Stomach smooth muscle (tissue), 2 donors: ENCODE data around the gene SLCO2B1.

Source experiments
- H3K27ac ChIP-seq: one replicate; pipeline ENCODE4 v1.7.0; 2013; ENCODE audit warnings: mild to moderate bottlenecking, low read length, inconsistent platforms
- H3K27me3 ChIP-seq, 2 donors: one replicate each; pipeline ENCODE4 v1.7.0; 2013; ENCODE audit warnings: low read length in 2 of 2; ENCODE audit not compliant: insufficient read depth in 2 of 2, control insufficient read depth in 1 of 2
- H3K36me3 ChIP-seq, 2 donors: one replicate each; pipeline ENCODE4 v1.7.0; 2013; ENCODE audit warnings: low read length in 2 of 2; ENCODE audit not compliant: control insufficient read depth in 2 of 2, insufficient read depth in 2 of 2
- H3K4me1 ChIP-seq: one replicate; pipeline ENCODE4 v1.7.0; 2013; ENCODE audit warnings: low read length; ENCODE audit not compliant: control insufficient read depth, insufficient read depth
- H3K4me3 ChIP-seq, 2 donors: one replicate each; pipeline ENCODE4 v1.7.0; 2013; ENCODE audit warnings: low read length in 2 of 2
- H3K9ac ChIP-seq, 2 donors: one replicate each; pipeline ENCODE4 v1.7.0; 2013; ENCODE audit warnings: low read length in 2 of 2, mild to moderate bottlenecking in 1 of 2
- H3K9me3 ChIP-seq, 2 donors: one replicate each; pipeline ENCODE4 v1.7.0; 2013; ENCODE audit warnings: low read length in 2 of 2; ENCODE audit not compliant: control insufficient read depth in 2 of 2
- donor health status: healthy.
- donor health status: Pancreatic carcinoma.

The SLCO2B1 gene

DNA sequence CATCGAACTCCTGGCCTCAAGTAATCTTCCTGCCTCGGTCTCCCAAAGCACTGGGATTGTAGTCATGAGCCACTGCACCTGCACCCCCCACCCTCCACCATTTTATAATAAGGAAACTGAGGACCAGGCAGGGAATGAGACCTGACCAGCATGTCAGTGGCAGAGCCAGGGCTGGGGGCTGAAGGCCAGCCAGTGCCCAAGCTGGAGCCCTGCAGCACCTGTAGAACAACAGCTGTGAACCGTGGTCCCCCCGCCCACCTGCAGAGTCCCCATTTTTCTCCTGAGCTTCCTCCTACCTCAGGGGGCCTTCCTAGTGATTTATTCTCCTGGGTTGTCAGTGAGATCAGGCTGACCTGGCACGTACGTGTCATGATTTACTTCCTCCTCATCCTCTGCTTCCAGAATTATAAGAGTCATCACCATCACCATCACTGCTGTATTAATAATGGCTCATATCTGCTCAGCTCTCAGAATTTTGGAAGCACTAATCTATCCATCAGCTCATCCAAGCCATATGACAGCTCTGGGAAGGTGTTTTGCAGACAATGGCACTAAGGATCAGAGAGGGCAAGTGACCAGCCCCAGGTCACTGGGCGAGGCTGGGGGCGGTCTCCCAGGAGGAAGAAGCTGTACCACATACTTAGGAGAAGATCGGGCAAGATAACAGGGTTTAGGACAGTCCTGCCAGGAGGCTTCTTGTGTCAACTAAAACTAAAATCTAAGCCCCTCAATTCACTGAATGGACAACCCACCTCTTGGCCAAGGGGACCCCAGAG, 5.5 kb upstream of the SLCO2B1 start:
- Histone ChIP-seq H3K27ac (no peak overlapping the region), H3K9me3 (no peaks in the 10 kb centered on the region), H3K36me3 (no peaks in the 10 kb centered on the region), H3K27me3 (peaks cover 2 to 6% of the 10 kb centered on the region in 2 donors), H3K9ac (no peak overlapping the region), H3K4me3 (no peak overlapping the region), H3K4me1 (peaks cover 5% of the 10 kb centered on the region)

DNA sequence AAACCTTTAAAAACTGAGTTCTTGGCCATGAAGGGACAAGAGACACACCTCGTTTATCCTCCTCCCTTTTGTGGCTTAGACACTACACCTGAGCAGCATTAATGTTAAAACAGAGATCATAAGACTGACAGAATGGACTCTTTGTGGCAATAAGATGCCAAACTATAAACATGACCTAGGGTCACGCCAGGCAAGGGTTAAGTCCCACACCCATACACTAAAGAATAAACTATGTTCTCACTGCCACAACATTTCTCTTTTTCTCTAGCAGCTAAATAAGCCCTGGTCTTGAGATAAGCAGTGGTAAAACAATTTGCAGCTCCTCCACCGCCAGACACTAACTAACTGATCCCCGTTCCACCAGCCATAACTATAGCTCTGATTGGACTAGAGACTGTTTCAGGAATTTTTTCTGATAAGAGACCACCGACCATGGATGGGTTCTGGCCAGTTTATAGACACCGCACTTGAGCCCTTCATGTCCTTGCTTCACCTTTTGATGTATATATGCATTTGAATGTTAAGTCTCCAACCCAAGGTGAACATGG, 4.9 kb upstream of the SLCO2B1 start:
- Histone ChIP-seq H3K9ac (no peak overlapping the region), H3K27me3 (peaks cover 2 to 9% of the 10 kb centered on the region in 2 donors), H3K9me3 (no peaks in the 10 kb centered on the region), H3K4me3 (no peak overlapping the region), H3K36me3 (no peaks in the 10 kb centered on the region), H3K4me1 (no peaks in the 10 kb centered on the region), H3K27ac (no peak overlapping the region)

DNA sequence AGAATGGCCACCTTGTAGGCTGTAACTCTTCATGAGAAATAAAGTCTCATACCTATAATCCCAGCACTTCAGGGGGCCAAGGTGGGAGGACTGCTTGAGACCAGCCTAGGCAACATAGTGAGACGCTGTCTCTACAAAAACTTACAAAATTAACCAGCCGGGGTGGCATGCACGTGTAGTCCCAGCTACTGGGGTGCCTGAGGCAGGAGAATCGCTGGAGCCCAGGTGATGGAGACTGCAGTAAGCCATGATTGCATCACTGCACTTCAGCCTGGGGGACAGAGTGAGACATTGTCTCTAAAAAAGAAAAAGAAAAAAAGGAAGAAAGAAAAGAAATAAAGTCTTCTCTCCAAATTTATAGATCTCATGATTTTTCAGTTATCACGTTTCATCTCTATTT, 4.2 kb upstream of the SLCO2B1 start:
- H3K27ac ChIP-seq = no peak overlapping the region
- H3K9me3 ChIP-seq = no peaks in the 10 kb centered on the region
- H3K9ac ChIP-seq = no peak overlapping the region
- peaks cover 2 to 8% of the 10 kb centered on the region in 2 donors for H3K27me3 ChIP-seq
- H3K36me3 ChIP-seq = no peaks in the 10 kb centered on the region
- H3K4me3 ChIP-seq = no peak overlapping the region
- H3K4me1 ChIP-seq = no peaks in the 10 kb centered on the region

DNA sequence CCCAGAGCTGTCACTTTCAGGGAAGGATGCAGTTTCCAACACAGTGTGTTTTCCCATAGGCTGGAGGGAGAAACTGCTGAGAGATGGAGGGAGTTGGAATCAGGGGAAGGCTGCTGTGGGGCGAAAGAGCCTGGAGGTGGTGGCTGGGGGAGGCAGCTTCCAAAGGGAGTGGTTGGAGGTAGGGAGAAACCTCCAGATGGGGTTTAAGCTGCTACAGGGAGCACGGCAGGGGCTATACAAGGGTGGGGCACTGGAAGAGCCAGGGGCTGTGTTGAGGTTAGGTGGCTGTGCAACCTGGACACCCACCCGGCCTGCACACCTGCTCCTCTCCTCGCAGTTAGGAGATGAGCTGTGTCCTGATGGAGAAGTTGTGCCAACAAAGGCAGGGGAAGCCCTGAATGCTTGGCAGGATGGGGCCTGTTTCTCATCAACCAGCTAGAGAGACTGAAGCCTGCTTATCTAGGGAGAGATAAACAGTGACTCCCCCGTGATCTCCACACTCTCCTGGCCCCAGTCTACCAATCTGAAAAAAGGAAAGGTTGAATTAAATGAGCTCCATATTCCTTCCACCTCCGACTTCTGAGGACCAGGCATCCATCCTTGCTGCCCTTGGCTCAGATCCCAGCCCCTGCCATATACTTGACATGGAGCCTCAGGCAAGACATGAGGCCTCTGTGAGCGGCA, 3.6 kb upstream of the SLCO2B1 start:
- Histone ChIP-seq H3K9me3 (no peaks in the 10 kb centered on the region), H3K4me3 (no peak overlapping the region), H3K36me3 (no peaks in the 10 kb centered on the region), H3K9ac (no peak overlapping the region), H3K27me3 (peaks cover 2 to 8% of the 10 kb centered on the region in 2 donors), H3K4me1 (peaks cover 2% of the 10 kb centered on the region), H3K27ac (no peak overlapping the region)

DNA sequence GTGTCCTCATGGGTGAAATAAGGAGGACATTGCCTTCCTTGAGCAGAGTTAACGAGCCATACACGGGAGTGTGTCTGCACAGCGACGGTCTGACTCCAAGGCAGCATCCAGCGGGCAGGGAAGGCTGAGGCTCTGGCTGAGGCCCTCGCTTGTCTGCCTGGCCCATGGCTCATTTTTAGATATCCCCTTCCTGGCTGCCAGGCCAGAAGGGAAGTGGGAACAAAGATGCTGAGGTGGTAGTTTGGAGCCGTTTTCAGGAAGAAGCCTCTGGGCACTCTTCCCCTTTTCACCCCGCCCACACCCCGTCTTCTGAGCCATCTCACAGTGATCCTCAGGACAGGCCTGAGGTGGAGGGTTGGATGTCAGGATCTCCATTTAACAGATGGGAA, 3.0 kb upstream of the SLCO2B1 start:
- Histone ChIP-seq H3K36me3 (no peaks in the 10 kb centered on the region), H3K9ac (no peak overlapping the region), H3K4me3 (no peak overlapping the region), H3K27ac (no peak overlapping the region), H3K4me1 (peaks cover 3% of the 10 kb centered on the region), H3K9me3 (no peaks in the 10 kb centered on the region), H3K27me3 (peaks cover 2 to 8% of the 10 kb centered on the region in 2 donors)

DNA sequence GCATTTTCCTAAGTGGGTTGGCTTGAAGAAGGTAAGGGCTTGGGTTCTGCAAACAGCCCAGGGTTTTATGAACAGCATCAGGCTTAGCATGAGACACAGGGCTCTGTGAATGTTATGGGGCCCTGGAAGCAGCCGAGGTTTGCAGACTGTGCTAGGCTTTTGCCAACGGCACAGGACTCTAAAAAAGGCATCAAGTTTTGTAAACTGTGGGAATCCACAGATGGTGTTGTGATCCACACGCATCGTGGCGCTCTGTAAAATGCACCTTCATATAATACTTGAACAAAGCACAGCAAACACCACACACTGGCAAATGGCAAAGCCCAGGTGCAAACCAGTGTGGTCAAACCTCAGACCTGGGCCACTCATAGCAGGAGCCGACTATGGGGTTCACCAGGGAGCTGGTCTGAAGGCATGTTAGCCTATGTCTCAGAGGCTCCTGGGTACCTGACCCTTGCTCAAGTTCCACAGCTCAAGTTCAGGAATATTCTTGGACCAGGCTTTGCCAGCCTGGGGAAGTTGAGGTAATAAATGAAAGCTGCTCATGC, 2.4 kb upstream of the SLCO2B1 start:
- peaks cover 3% of the 10 kb centered on the region for H3K4me1 ChIP-seq
- H3K27me3 ChIP-seq = peaks cover 2 to 8% of the 10 kb centered on the region in 2 donors
- H3K4me3 ChIP-seq = no peak overlapping the region
- no peak overlapping the region for H3K27ac ChIP-seq
- no peaks in the 10 kb centered on the region for H3K36me3 ChIP-seq
- no peaks in the 10 kb centered on the region for H3K9me3 ChIP-seq
- H3K9ac ChIP-seq = no peak overlapping the region

DNA sequence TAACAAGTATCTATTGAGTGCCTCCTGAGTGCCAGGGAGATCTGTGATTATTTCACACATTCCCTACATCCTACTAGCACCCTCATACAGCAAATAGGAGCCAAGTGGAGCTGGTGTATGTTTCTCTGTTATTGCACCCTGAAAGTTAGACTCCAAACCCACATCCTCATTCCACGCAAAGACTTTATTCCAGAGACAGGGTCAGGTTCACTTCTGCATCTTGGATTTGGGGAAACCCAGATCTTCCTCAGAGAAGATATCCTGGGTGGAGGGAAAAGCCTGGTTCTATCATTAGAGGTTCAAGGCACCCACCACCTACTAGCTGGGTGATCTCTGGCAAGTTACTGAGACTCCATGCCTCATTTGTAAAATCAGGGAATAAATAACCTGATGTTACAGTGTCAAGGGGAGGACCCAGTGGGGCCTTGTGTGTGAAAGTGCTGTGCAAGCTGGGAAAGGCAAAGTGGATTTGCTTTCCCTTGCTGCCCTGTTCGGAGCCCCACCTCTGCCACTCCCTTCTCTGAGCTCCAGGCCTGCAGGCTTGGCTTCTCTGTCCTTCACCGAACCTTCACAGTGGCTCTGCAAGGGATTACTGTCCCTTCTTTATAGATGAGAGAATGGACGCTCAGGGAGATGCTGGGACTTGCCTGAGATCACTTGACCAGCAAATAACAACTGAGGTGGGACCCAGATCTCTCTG, 991 bp upstream of the SLCO2B1 start:
- H3K27ac ChIP-seq = no peak overlapping the region
- peaks cover 3% of the 10 kb centered on the region for H3K4me1 ChIP-seq
- H3K9ac ChIP-seq = no peak overlapping the region
- H3K4me3 ChIP-seq = no peak overlapping the region
- H3K27me3 ChIP-seq = peaks cover 2 to 8% of the 10 kb centered on the region in 2 donors
- no peaks in the 10 kb centered on the region for H3K36me3 ChIP-seq
- no peaks in the 10 kb centered on the region for H3K9me3 ChIP-seq

DNA sequence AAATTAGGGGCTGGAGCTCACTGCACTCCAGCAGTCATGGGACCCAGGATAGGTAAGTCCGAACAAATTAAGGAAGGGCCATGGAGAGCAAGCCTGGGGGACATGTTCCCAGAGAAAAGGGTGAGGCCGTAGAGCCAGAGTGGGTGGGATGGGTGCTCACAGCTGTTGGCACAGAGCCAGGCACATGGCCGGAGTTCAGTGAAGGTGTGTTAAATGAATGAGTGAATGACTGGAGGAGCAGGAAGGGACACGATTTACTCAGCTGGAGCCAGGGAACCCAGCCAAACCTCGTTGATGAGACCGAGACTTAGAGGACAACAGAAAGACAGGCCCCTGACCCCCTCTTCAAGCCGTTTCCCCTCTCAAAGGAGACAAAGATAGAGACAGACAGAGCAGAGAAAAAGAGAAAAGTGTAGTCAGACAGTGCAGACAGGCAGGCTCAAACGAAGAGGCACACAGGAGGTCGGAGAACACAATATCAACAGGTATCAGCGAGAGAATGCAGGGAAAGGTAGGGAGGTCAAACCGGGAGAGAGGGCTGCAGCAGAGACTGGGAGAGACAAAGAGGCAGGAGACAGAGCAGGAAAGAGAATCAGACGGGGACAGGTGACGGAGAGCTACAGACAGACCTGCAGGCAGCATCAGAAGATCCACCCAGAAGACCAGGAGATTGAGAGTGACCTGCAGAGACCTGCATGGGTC, 590 bp downstream of the SLCO2B1 start:
- H3K4me1 ChIP-seq = peaks cover 10% of the 10 kb centered on the region
- H3K27me3 ChIP-seq = peaks cover 2 to 8% of the 10 kb centered on the region in 2 donors
- H3K9ac ChIP-seq = peak overlapping the region in 1 of 2 donors; percentile 61
- H3K9me3 ChIP-seq = no peaks in the 10 kb centered on the region
- H3K36me3 ChIP-seq = no peaks in the 10 kb centered on the region
- no peak overlapping the region for H3K27ac ChIP-seq
- H3K4me3 ChIP-seq = peak overlapping the region; percentile 47 to 65

DNA sequence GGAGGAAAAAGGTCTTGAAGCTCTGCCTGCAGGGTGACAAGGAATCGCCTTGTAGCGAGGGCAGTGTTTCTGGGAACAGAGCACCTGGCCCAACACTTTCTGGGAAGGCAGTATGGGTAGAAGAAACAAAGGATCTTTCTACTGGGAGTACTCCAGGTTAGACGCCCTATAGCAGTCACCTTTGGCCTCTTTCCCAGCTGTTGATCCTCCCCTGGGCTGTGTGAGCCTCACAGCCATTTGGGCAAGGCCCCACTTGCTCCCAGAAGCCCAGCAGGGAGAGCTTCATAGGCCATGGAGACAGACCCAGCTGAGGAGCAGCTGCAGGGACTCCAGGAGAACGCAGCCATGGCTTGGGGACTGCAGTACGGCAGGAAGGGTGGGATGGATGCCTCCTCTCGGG, 1.2 kb downstream of the SLCO2B1 start:
- H3K9ac ChIP-seq = peak overlapping the region in 1 of 2 donors; percentile 61
- peaks cover 10% of the 10 kb centered on the region for H3K4me1 ChIP-seq
- no peaks in the 10 kb centered on the region for H3K36me3 ChIP-seq

More for the DNA sequence above, 1.2 kb downstream of the SLCO2B1 start:
- Histone ChIP-seq H3K4me3 (peak overlapping the region; percentile 47 to 65), H3K27ac (no peak overlapping the region), H3K9me3 (no peaks in the 10 kb centered on the region), H3K27me3 (peaks cover 2 to 8% of the 10 kb centered on the region in 2 donors)
